Measurements from ENCODE around the gene VEPH1. TPM values are rescaled to one million over a fixed set of nuclear protein-coding genes. Genes with fewer than 3 reads are reported as not detected.

VEPH1 gene
- total RNA-seq, 4 donors from 2014 or later, result 0.59 to 4.7 (median 2.7) TPM

DNA sequence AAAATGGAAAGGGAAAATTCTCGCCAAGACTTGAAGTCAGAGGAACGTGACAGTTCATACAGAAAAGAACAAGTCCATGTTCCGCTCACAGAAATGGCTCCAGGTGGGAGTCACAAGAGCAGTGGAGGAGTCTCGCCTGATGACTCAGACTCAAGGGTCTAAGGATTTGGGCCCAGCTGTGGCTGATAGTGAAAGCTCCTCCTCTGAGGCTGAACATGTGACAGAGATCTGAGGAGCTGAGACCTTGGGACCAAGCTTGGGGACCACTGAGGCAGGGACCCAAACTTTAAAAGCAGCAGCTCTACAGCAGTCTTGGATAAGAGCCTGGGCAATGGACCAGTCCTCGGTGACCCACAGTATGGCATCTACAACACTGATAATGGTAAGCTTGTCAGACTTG, 9.3 kb upstream of the VEPH1 start:
- intact Hi-C loops (cut with DNase I; ENCODE audit: low total_unique reads), result no loop called here
- no peak for DNase-seq (ENCODE audit: low spot score in 2 of 2)
- WGBS, 2 donors, result 71 to 77% methylated on average over 5 of the region's 5 CpGs
- no peak overlapping the region for H3K4me3 ChIP-seq (ENCODE audit: low read depth, poor library complexity, severe bottlenecking)
- TF ChIP-seq POLR2A (IDR thresholded peaks at IDR 0.05), result no peak
- TF ChIP-seq, protein P1, sequence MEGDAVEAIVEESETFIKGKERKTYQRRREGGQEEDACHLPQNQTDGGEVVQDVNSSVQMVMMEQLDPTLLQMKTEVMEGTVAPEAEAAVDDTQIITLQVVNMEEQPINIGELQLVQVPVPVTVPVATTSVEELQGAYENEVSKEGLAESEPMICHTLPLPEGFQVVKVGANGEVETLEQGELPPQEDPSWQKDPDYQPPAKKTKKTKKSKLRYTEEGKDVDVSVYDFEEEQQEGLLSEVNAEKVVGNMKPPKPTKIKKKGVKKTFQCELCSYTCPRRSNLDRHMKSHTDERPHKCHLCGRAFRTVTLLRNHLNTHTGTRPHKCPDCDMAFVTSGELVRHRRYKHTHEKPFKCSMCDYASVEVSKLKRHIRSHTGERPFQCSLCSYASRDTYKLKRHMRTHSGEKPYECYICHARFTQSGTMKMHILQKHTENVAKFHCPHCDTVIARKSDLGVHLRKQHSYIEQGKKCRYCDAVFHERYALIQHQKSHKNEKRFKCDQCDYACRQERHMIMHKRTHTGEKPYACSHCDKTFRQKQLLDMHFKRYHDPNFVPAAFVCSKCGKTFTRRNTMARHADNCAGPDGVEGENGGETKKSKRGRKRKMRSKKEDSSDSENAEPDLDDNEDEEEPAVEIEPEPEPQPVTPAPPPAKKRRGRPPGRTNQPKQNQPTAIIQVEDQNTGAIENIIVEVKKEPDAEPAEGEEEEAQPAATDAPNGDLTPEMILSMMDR (IDR thresholded peaks at IDR 0.05), result no peak

DNA sequence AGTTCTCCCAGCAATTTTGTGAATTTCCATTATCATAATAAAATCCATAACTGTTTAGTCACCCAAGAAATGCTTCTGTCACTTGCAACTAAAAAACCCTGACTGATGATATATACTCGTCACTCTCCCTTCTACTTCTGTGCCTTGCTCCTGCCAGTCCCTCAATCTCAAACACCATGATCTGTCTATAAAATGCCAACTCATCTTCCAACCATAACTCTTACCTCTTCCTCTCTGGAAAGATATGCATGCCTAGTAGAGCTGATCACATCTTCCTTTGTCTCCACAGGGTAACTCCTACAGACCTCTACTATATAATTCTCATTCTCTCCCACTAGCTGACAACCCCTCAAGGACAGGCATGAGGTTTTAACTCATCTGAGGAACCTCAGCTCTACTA, 5.2 kb upstream of the VEPH1 start:
- intact Hi-C loops (cut with DNase I; ENCODE audit: low total_unique reads), result no loop called here
- H3K4me3 ChIP-seq (ENCODE audit: low read depth, poor library complexity, severe bottlenecking), result no peak overlapping the region
- no peak for DNase-seq (ENCODE audit: low spot score in 2 of 2)
- WGBS, 2 donors, result 57 to 76% methylated on average over 1 of the region's 1 CpG
- TF ChIP-seq POLR2A (IDR thresholded peaks at IDR 0.05), result no peak
- TF ChIP-seq, protein P1 (IDR thresholded peaks at IDR 0.05), result no peak

DNA sequence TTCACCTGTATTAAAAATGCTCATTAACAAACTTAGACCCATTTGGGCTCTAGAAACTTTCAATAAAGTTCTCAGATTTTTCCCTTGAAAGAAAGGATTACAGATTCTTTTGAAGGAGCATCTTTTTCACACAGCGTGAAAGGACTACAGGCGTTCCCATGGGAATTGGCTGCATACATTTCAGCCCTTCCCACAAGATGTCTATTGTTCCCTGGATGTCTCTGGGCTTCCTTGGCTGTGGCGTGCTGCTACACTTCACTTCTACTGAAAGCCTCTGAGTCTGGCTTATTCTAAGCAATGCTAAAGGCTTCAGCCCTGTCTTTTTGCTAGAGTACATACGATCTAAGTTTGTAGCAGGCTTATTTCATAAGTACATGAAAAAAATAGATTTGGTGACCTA, 1.4 kb downstream of the VEPH1 start:
- intact Hi-C loops (cut with DNase I; ENCODE audit: low total_unique reads), result no loop called here
- TF ChIP-seq, protein P1 (IDR thresholded peaks at IDR 0.05), result no peak
- TF ChIP-seq POLR2A (IDR thresholded peaks at IDR 0.05), result no peak
- 73 to 74% methylated on average over 4 of the region's 4 CpGs for WGBS, 2 donors
- DNase-seq (ENCODE audit: low spot score in 2 of 2), result no peak
- H3K4me3 ChIP-seq (ENCODE audit: low read depth, poor library complexity, severe bottlenecking), result no peak overlapping the region

DNA sequence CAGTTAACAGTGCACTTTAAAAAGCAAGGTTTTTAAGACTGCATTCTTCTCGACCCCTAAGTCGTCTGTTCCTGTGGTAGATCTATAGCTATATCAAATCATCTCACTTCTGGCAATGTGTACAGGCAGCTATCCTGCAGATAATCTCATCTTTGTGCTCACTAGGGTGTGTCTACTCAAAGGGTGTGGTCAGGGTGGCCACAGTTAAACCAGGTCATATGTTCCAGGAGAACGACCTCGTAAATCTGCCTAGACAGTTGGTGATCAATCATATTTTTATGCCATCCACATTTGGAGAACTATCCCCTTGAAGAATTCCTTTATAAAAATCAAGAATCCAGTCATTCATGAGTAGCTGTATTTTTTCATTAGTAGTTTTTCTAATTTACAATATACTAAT, 3.0 kb downstream of the VEPH1 start:
- H3K4me3 ChIP-seq (ENCODE audit: low read depth, poor library complexity, severe bottlenecking), result no peak overlapping the region
- intact Hi-C loops (cut with DNase I; ENCODE audit: low total_unique reads), result no loop called here
- TF ChIP-seq POLR2A (IDR thresholded peaks at IDR 0.05), result no peak
- TF ChIP-seq, protein P1 (IDR thresholded peaks at IDR 0.05), result no peak
- no peak for DNase-seq (ENCODE audit: low spot score in 2 of 2)
- WGBS, 2 donors, result 17 to 18% methylated on average over 4 of the region's 4 CpGs

DNA sequence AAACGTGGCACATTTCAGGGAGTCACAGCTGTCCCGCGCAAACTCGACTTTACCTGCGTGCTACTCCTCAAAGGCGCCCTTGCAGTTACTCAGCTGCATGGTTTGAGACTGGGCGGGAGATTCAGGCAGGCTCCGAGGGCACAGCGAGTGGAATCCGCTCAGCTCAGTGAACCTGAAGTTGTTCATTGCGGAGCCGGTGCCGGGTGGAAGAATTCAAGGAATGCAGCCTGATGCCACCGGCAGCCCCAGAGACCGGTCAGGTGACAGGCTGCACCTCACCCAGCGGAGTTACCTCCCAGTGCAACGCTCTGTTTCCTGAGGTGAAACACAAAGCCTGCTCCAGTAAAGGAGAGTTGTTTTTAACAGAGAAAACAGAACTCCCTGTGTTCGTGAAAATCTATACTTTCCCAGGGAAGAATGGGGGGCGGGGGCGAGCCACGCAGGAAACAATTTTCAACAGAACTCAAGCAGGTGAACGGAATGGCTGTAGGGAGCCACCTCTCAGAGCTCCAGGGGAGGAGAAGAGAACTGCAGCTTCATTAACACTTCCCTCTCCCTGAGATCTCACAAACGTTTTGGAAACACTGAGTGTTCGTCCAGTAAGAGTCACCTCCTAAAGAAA, 3.8 kb downstream of the VEPH1 start:
- DNase-seq (ENCODE audit: low spot score in 2 of 2), result peak; percentile 27 to 88
- no peak for TF ChIP-seq POLR2A (IDR thresholded peaks at IDR 0.05)
- TF ChIP-seq, protein P1 (IDR thresholded peaks at IDR 0.05), result no peak
- H3K4me3 ChIP-seq (ENCODE audit: low read depth, poor library complexity, severe bottlenecking), result no peak overlapping the region
- 6 to 7% methylated on average over 24 of the region's 24 CpGs for WGBS, 2 donors
- intact Hi-C loops (cut with DNase I; ENCODE audit: low total_unique reads), result no loop called here

DNA sequence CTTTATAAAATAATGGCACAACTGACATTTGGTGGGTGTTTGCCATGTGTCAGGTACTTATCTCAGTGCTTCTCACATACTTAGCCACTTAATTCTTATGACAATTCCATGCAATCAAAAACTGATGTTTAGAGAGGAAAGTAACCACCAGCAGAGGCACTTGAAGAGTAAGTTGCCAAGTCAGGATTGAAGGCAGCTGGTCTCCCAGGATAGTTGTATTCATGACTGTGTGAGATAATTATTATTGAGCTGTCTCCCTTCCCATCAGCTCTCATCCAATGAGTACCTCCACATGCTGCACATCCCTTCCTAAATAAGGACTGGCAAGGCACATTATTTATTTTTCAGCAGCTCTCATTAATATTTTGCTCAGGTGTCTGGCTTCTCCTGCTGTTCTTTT, 4.8 kb downstream of the VEPH1 start:
- no peak for DNase-seq (ENCODE audit: low spot score in 2 of 2)
- no peak overlapping the region for H3K4me3 ChIP-seq (ENCODE audit: low read depth, poor library complexity, severe bottlenecking)
- intact Hi-C loops (cut with DNase I; ENCODE audit: low total_unique reads), result no loop called here
- no peak for TF ChIP-seq POLR2A (IDR thresholded peaks at IDR 0.05)
- TF ChIP-seq, protein P1 (IDR thresholded peaks at IDR 0.05), result no peak

Data from lower leg skin (tissue), 4 donors.